ENCODE results near the gene APC. TPM values are rescaled to one million over a fixed set of nuclear protein-coding genes. Genes with fewer than 3 reads are reported as not detected.

The APC gene
- total RNA-seq, 6 experiments from 2014 or later = 12.4 to 34.5 (median 16.9) TPM

- Histone ChIP-seq H3K4me3 (no peak overlapping the region), H3K9me3 (no peaks in the 10 kb centered on the region), H3K36me3 (peaks cover 0 to 20% (median 0%) of the 10 kb centered on the region in 4 donors), H3K4me1 (no peaks in the 10 kb centered on the region), H3K27ac (no peak overlapping the region), H3K27me3 (no peaks in the 10 kb centered on the region)
- intact Hi-C loops (cut with DNase I) = no loop called here
- TF ChIP-seq CTCF (IDR thresholded peaks at IDR 0.05) = no peak
- TF ChIP-seq POLR2A (IDR thresholded peaks at IDR 0.05) = no peak
- ATAC-seq = peak in 1 of 4 donors; percentile 88
- DNase-seq = no peak
Observed at GRCh38 chr5:112772124-112772523, 34.4 kb downstream of the APC start.

GRCh38 chr5:112776301-112776856 is 38.7 kb downstream of the APC start:
- H3K36me3 ChIP-seq = no peaks in the 10 kb centered on the region

GRCh38 chr5:112779531-112779930 is 41.8 kb downstream of the APC start:
- Histone ChIP-seq H3K9me3 (no peaks in the 10 kb centered on the region), H3K27ac (no peak overlapping the region), H3K4me3 (no peak overlapping the region), H3K36me3 (peaks cover 0 to 10% (median 0%) of the 10 kb centered on the region in 4 donors), H3K27me3 (no peaks in the 10 kb centered on the region), H3K4me1 (no peaks in the 10 kb centered on the region)
- intact Hi-C loops (cut with DNase I) = no loop called here
- ATAC-seq (no peak), DNase-seq (no peak)
- no peak for TF ChIP-seq CTCF (IDR thresholded peaks at IDR 0.05)
- TF ChIP-seq POLR2A (IDR thresholded peaks at IDR 0.05) = no peak

More at GRCh38 chr5:112776301-112776856, 38.7 kb downstream of the APC start:
- Histone ChIP-seq H3K27me3 (no peaks in the 10 kb centered on the region), H3K9me3 (no peaks in the 10 kb centered on the region), H3K4me3 (no peak overlapping the region), H3K27ac (no peak overlapping the region), H3K4me1 (no peaks in the 10 kb centered on the region)
- intact Hi-C loops (cut with DNase I) = no loop called here
- no peak for ATAC-seq
- 74% methylated on average over 3 of the region's 3 CpGs for WGBS (ENCODE audit: insufficient coverage, low coverage, low lambda C conversion rate, missing lambda C conversion rate)
- DNase-seq = no peak
- no peak for TF ChIP-seq CTCF (IDR thresholded peaks at IDR 0.05)
- TF ChIP-seq POLR2A (IDR thresholded peaks at IDR 0.05) = no peak

DNA sequence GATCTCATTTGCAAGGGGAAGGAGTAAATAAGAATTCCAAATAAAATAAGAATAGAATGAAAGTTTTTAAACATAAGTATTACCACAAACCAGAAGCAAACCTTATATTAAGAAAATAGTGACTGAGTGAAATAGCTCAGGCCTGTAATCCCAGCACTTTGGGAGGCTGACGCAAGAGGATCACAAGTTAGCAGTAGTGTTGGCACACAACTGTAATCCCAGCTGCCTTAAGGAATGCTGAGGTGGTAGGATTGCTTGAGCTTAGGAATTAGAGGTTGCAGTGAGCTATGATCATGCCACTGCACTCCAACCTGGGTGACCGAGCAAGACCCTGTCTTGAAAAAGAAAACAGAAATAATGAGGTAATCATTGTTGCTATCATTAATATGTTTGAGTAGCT is 47.0 kb downstream of the APC start:
- intact Hi-C loops (cut with DNase I) = no loop called here
- no peaks in the 10 kb centered on the region for H3K9me3 ChIP-seq
- no peaks in the 10 kb centered on the region for H3K4me1 ChIP-seq
- H3K4me3 ChIP-seq = no peak overlapping the region
- TF ChIP-seq POLR2A (IDR thresholded peaks at IDR 0.05) (no peak), CTCF (IDR thresholded peaks at IDR 0.05) (no peak)
- WGBS (ENCODE audit: insufficient coverage, low coverage, low lambda C conversion rate, missing lambda C conversion rate) = 95% methylated on average over 2 of the region's 2 CpGs
- peaks cover 0 to 10% (median 0%) of the 10 kb centered on the region in 4 donors for H3K36me3 ChIP-seq
- H3K27ac ChIP-seq = no peak overlapping the region
- no peak for DNase-seq
- H3K27me3 ChIP-seq = no peaks in the 10 kb centered on the region
- ATAC-seq = no peak

DNA sequence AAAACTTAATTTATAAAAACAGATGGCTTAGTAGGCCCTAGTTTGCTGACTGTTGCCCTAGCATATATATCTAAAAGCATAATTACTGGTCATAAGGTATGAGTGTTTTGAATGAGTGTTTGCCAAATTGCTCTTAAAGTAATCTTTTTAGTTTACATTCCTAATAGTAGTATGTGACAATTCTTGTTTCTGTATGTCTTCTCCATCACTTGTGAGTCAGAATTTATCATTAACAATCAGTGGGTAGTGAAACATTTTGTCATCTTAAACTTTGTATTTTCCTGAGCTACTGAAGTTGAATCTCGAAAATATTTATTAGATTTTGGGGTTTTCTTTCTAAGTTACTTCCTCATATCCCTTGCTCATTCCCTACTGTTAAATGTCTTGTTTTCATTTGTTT is 49.6 kb downstream of the APC start:
- no peak overlapping the region for H3K4me3 ChIP-seq
- TF ChIP-seq POLR2A (IDR thresholded peaks at IDR 0.05) (no peak), CTCF (IDR thresholded peaks at IDR 0.05) (no peak)
- H3K4me1 ChIP-seq = no peaks in the 10 kb centered on the region
- H3K27me3 ChIP-seq = no peaks in the 10 kb centered on the region
- WGBS (ENCODE audit: insufficient coverage, low coverage, low lambda C conversion rate, missing lambda C conversion rate) = 93% methylated on average over 1 of the region's 1 CpG
- H3K9me3 ChIP-seq = no peaks in the 10 kb centered on the region
- ATAC-seq (no peak), DNase-seq (no peak)
- peaks cover 0 to 8% (median 0%) of the 10 kb centered on the region in 4 donors for H3K36me3 ChIP-seq
- H3K27ac ChIP-seq = no peak overlapping the region
- intact Hi-C loops (cut with DNase I) = no loop called here

Measured in right lobe of liver (tissue), 6 donors.